H1 (cell line): ENCODE measurements around the gene CRYAB. TPM values are rescaled to one million over a fixed set of nuclear protein-coding genes. Genes with fewer than 3 reads are reported as not detected.

ENCODE experiments used
- CTCF ChIA-PET: fragments of 300-600 bp; sonication (Branson Sonifier 250); formaldehyde crosslinking; loops from one replicate; lab custom pipeline; 2021; ENCODE audit not compliant: partially characterized antibody; lab: Charles Lee
- POLR2A ChIA-PET: fragments of 300-600 bp; sonication (Branson Sonifier 250); formaldehyde crosslinking; loops from one replicate; lab custom pipeline; 2021; ENCODE audit warnings: inconsistent platforms; ENCODE audit not compliant: partially characterized antibody; lab: Charles Lee
- DNase-seq, 2 experiments: peaks; one replicate each; pipeline versions ENCODE4 v3.0.0 to v3.0.0-alpha.2; 2010 to 2022; ENCODE audit warnings: low spot score in 2 of 2, low read depth in 1 of 2, mixed read lengths in 1 of 2
- FAIRE-seq: peaks from 2 replicates; lab custom pipeline; 2011; peaks lifted over from hg19 to GRCh38; lab: Jason Lieb, UNC
- H2AFZ ChIP-seq: 2 replicates; pipeline ENCODE4 v1.8.1; 2012; ENCODE audit warnings: low read length, inconsistent platforms
- H2AK5ac ChIP-seq: 2 replicates; pipeline ENCODE4 v1.6.1; 2013; ENCODE audit warnings: low read depth, low read length
- H2BK120ac ChIP-seq: replicated peaks from 2 replicates; pipeline ENCODE3; 2013; ENCODE audit warnings: low read depth, low read length, inconsistent platforms
- H2BK12ac ChIP-seq: 2 replicates; pipeline ENCODE4 v1.6.1; 2013; ENCODE audit warnings: low read depth, low read length
- H2BK15ac ChIP-seq: 2 replicates; pipeline ENCODE4 v1.6.1; 2013; ENCODE audit warnings: low read length
- H2BK20ac ChIP-seq: 2 replicates; pipeline ENCODE4 v1.6.1; 2013; ENCODE audit warnings: low read length
- H2BK5ac ChIP-seq: 2 replicates; pipeline ENCODE4 v1.6.1; 2013; ENCODE audit warnings: low read depth, low read length
- H3K14ac ChIP-seq: 2 replicates; pipeline ENCODE4 v1.6.1; 2013; ENCODE audit warnings: inconsistent platforms; ENCODE audit not compliant: insufficient read length
- H3K18ac ChIP-seq: 2 replicates; pipeline ENCODE4 v1.6.1; 2013; ENCODE audit warnings: low read length; ENCODE audit errors: extremely low read depth
- H3K23ac ChIP-seq: 2 replicates; pipeline ENCODE4 v1.6.1; 2013; ENCODE audit warnings: inconsistent platforms; ENCODE audit not compliant: insufficient read length
- H3K23me2 ChIP-seq: 2 replicates; pipeline ENCODE4 v1.6.1; 2013; ENCODE audit warnings: low read depth, low read length
- H3K27ac ChIP-seq: 2 replicates; pipeline ENCODE4 v1.6.1; 2011; ENCODE audit warnings: low read depth, low read length, inconsistent platforms
- H3K27me3 ChIP-seq, 4 experiments: replicated peaks in 1 of 4; 1 replicate in 1 of 4; 2 replicates in 3 of 4; pipeline versions ENCODE4 v1.6.1 to v1.8.1; 2011 to 2013; ENCODE audit warnings: low read length in 3 of 4, mild to moderate bottlenecking in 3 of 4, inconsistent platforms in 2 of 4, mixed read lengths in 2 of 4, moderate library complexity in 1 of 4; ENCODE audit not compliant: control insufficient read depth in 3 of 4, insufficient read depth in 3 of 4; ENCODE audit errors: extremely low read depth in 1 of 4
- H3K36me3 ChIP-seq, 4 experiments: 2 replicates each; pipeline versions ENCODE4 v1.6.1 to v1.8.1; 2011 to 2013; ENCODE audit warnings: mild to moderate bottlenecking in 4 of 4, low read length in 3 of 4, moderate library complexity in 2 of 4, control low read depth in 1 of 4, inconsistent platforms in 1 of 4; ENCODE audit not compliant: insufficient read depth in 4 of 4, control insufficient read depth in 2 of 4
- H3K4ac ChIP-seq: replicated peaks from 2 replicates; pipeline ENCODE3; 2013; ENCODE audit warnings: low read length, low read depth, mixed read lengths, inconsistent platforms; ENCODE audit not compliant: insufficient read length
- H3K4me1 ChIP-seq, 4 experiments: replicated peaks in 1 of 4; 1 replicate in 1 of 4; 2 replicates in 3 of 4; pipeline versions ENCODE4 v1.6.1 to v1.8.1; 2011 to 2013; ENCODE audit warnings: low read length in 3 of 4, inconsistent platforms in 2 of 4, mixed read lengths in 1 of 4; ENCODE audit not compliant: insufficient read depth in 4 of 4, control insufficient read depth in 3 of 4
- H3K4me2 ChIP-seq, 2 experiments: 2 replicates each; pipeline versions ENCODE4 v1.6.1 to v1.8.1; 2011 to 2013; ENCODE audit warnings: low read depth in 2 of 2, low read length in 2 of 2, control low read depth in 1 of 2, inconsistent platforms in 1 of 2, mild to moderate bottlenecking in 1 of 2; ENCODE audit not compliant: insufficient read depth in 1 of 2
- H3K4me3 ChIP-seq, 4 experiments: fragments of 200-600, 300-600 bp in 1 of 4; sonication (generic), shearing (Covaris generic), sonication (Bioruptor Twin) in 1 of 4; 2 replicates each; pipeline versions ENCODE4 v1.5.1 to v1.8.1; 2011 to 2016; ENCODE audit warnings: low read length in 4 of 4, low read depth in 3 of 4, control low read depth in 2 of 4, inconsistent platforms in 2 of 4, mild to moderate bottlenecking in 2 of 4, mixed read lengths in 1 of 4, moderate library complexity in 1 of 4; ENCODE audit not compliant: insufficient read depth in 2 of 4; ENCODE audit errors: extremely low read depth in 1 of 4
- H3K56ac ChIP-seq: replicated peaks from 2 replicates; pipeline ENCODE3; 2013; ENCODE audit warnings: low read depth, mild to moderate bottlenecking, mixed read lengths, low read length, inconsistent platforms; ENCODE audit not compliant: insufficient read length
- H3K79me1 ChIP-seq: 2 replicates; pipeline ENCODE4 v1.6.1; 2013; ENCODE audit warnings: low read depth, low read length, control low read depth
- H3K79me2 ChIP-seq, 2 experiments: 2 replicates each; pipeline versions ENCODE4 v1.6.1 to v1.8.1; 2012 to 2013; ENCODE audit warnings: low read length in 2 of 2, mild to moderate bottlenecking in 2 of 2, inconsistent platforms in 1 of 2; ENCODE audit not compliant: insufficient read depth in 2 of 2, control insufficient read depth in 1 of 2
- H3K9ac ChIP-seq, 4 experiments: replicated peaks in 1 of 4; 1 replicate in 1 of 4; 2 replicates in 3 of 4; pipeline versions ENCODE4 v1.6.1 to v1.8.1; 2011 to 2013; ENCODE audit warnings: low read depth in 3 of 4, low read length in 3 of 4, control low read depth in 2 of 4, mild to moderate bottlenecking in 2 of 4, moderate library complexity in 2 of 4, inconsistent platforms in 1 of 4; ENCODE audit errors: extremely low read depth in 1 of 4
- H3K9me3 ChIP-seq, 2 experiments: 2 replicates each; pipeline versions ENCODE4 v1.6.1 to v1.8.1; 2012 to 2013; ENCODE audit warnings: mild to moderate bottlenecking in 2 of 2, moderate library complexity in 2 of 2, control low read depth in 1 of 2, inconsistent platforms in 1 of 2, low read depth in 1 of 2, low read length in 1 of 2, mixed read lengths in 1 of 2; ENCODE audit not compliant: insufficient read depth in 2 of 2
- H4K20me1 ChIP-seq, 2 experiments: replicated peaks in 1 of 2; 2 replicates each; pipeline versions ENCODE3 to v1.8.1; 2011 to 2013; ENCODE audit warnings: inconsistent platforms in 2 of 2, low read length in 2 of 2, mild to moderate bottlenecking in 1 of 2; ENCODE audit not compliant: insufficient read depth in 2 of 2, control insufficient read depth in 1 of 2
- H4K5ac ChIP-seq: 2 replicates; pipeline ENCODE4 v1.6.1; 2013; ENCODE audit warnings: low read length, low read depth, mixed read lengths, inconsistent platforms; ENCODE audit not compliant: insufficient read length
- H4K8ac ChIP-seq: 2 replicates; pipeline ENCODE4 v1.8.0; 2013; ENCODE audit warnings: mild to moderate bottlenecking, moderate library complexity, low read length, inconsistent platforms; ENCODE audit not compliant: insufficient read depth; ENCODE audit errors: extremely low read depth
- H4K91ac ChIP-seq: replicated peaks from 2 replicates; pipeline ENCODE3; 2013; ENCODE audit warnings: low read length, mixed read lengths, inconsistent platforms; ENCODE audit not compliant: insufficient read length
- CBX5 ChIP-seq: fragments of 300-800, 300-1000 bp; sonication (generic); IDR thresholded peaks from 2 replicates; pipeline ENCODE4 v1.7.1; 2016; ENCODE audit warnings: antibody characterized with exemption, low read length, low read depth
- CHD1 ChIP-seq: IDR thresholded peaks from 2 replicates; pipeline ENCODE4 v1.6.1; 2012; ENCODE audit warnings: low read depth, low read length, improper control_type of control experiment
- CTCF ChIP-seq, 3 experiments: IDR thresholded peaks; 1 replicate in 2 of 3; 2 replicates in 1 of 3; pipeline versions ENCODE4 v1.5.1 to v1.6.1; 2011; ENCODE audit warnings: low read length in 3 of 3, mild to moderate bottlenecking in 3 of 3, inconsistent platforms in 2 of 3, low read depth in 1 of 3, moderate library complexity in 1 of 3; ENCODE audit not compliant: insufficient read depth in 1 of 3; ENCODE audit errors: control extremely low read depth in 1 of 3
- JUN ChIP-seq: IDR thresholded peaks from 2 replicates; pipeline ENCODE4 v1.6.1; 2011; ENCODE audit warnings: low read depth, mild to moderate bottlenecking, improper control_type of control experiment, low read length
- KDM4A ChIP-seq: IDR thresholded peaks from one replicate; pipeline ENCODE4 v1.7.1; 2012; ENCODE audit warnings: low read depth, mild to moderate bottlenecking, moderate library complexity, low read length, inconsistent platforms; ENCODE audit not compliant: severe bottlenecking
- MAFK ChIP-seq: IDR thresholded peaks from 2 replicates; pipeline ENCODE4 v1.6.1; 2012; ENCODE audit warnings: low read depth, mild to moderate bottlenecking, improper control_type of control experiment, low read length
- NRF1 ChIP-seq: IDR thresholded peaks from 2 replicates; pipeline ENCODE4 v1.6.1; 2011; ENCODE audit warnings: mild to moderate bottlenecking, low read depth, low read length, improper control_type of control experiment
- RXRA ChIP-seq: IDR thresholded peaks from 2 replicates; pipeline ENCODE4 v1.6.1; 2011; ENCODE audit warnings: low read depth, mild to moderate bottlenecking, low read length, moderate library complexity; ENCODE audit not compliant: insufficient read depth
- SAP30 ChIP-seq: fragments of 300-600 bp; sonication (generic); IDR thresholded peaks from 2 replicates; pipeline ENCODE4 v1.7.1; 2012; ENCODE audit warnings: low read length, moderate library complexity, mild to moderate bottlenecking, inconsistent platforms; ENCODE audit not compliant: insufficient read depth, insufficient replicate concordance
- TBP ChIP-seq: IDR thresholded peaks from 2 replicates; pipeline ENCODE4 v1.6.1; 2011; ENCODE audit warnings: low read depth, low read length, improper control_type of control experiment
- ZNF274 ChIP-seq: IDR thresholded peaks from 2 replicates; pipeline ENCODE4 v1.7.0; 2012; ENCODE audit warnings: low read length, borderline replicate concordance; ENCODE audit errors: extremely low read depth
- WGBS, 2 experiments: shearing (Covaris generic) in 1 of 2; methylation state at CpG; one replicate each; pipeline versions ENCODE4 v1.1.6 to v1.1.7; 2013 to 2015; ENCODE audit warnings: low lambda C conversion rate in 2 of 2, mixed read lengths in 2 of 2, inconsistent platforms in 1 of 2, low coverage in 1 of 2, missing lambda C conversion rate in 1 of 2; ENCODE audit not compliant: insufficient replicate concordance in 2 of 2, insufficient coverage in 1 of 2, insufficient read length in 1 of 2; ENCODE audit errors: extremely low coverage in 1 of 2, missing lambda C conversion rate in 1 of 2; 5-methylcytosine and 5-hydroxymethylcytosine counted together
- polyA plus RNA-seq, 7 experiments: library from polyadenylated mRNA; depleted of rRNA in 3 of 7; stranded (reverse) in 5 of 7; unstranded in 2 of 7; fragments of >200 nt in 5 of 7; fragments of 200-250 nt in 2 of 7; gene quantifications; 1 replicate in 5 of 7; 2 replicates in 1 of 7; 4 replicates in 1 of 7; pipeline versions ENCODE4 v1.2.1 to v1.2.3, GENCODE V29; 2011 to 2013; ENCODE audit warnings: missing spikeins in 2 of 7, mixed read lengths in 2 of 7
- total RNA-seq: library from RNA; stranded (reverse); fragmentation: NEBNext Ultra II Directional; extraction: Animal tissue kit (Norgen Biotek cat#: 25700); gene quantifications from 2 replicates; pipeline ENCODE4 v1.2.1, GENCODE V29; 2021

CRYAB gene
- total and polyA plus RNA-seq, 2 of the 8 experiments (the other 6 are each of a cell fraction or from before 2014, with no cell fraction given), result 1.9 to 2.0 TPM

- peaks cover 0 to 5% of the 10 kb centered on the region in 2 experiments; a peak in 2 of 4 replicates for H3K79me2 ChIP-seq
- FAIRE-seq (no peak), DNase-seq (peak in 1 of 2 experiments; percentile 86)
- H3K36me3 ChIP-seq, result no peaks in the 10 kb centered on the region
- no peak overlapping the region for H3K56ac ChIP-seq
- peak overlapping the region; percentile 51; the same call in 1 of the 2 replicates for H2BK12ac ChIP-seq
- H2BK120ac ChIP-seq, result no peak overlapping the region
- no peak overlapping the region for H3K14ac ChIP-seq
- peak overlapping the region; percentile 38 for H4K5ac ChIP-seq
- H3K4me3 ChIP-seq, result peak overlapping the region; percentile 54 to 91 (median 64)
- peak overlapping the region; percentile 91 for H4K8ac ChIP-seq
- H3K27ac ChIP-seq, result no peak overlapping the region
- 10% methylated on average over 6 of the region's 9 CpGs; no CpG with 5 or more reads in 1 of the 2 experiments for WGBS, 2 experiments
- peaks cover 12 to 22% (median 12%) of the 10 kb centered on the region in 4 experiments for H3K4me1 ChIP-seq
- peak overlapping the region in 2 of 4 experiments; percentile 47 to 76; a peak in 3 of 7 replicates for H3K9ac ChIP-seq
- no peak overlapping the region for H3K23ac ChIP-seq
- H4K91ac ChIP-seq, result peak overlapping the region; percentile 84
- peak overlapping the region; percentile 61; the same call in 1 of the 2 replicates for H2BK5ac ChIP-seq
- no peaks in the 10 kb centered on the region for H3K9me3 ChIP-seq
- 0 out of 2 replicates have a peak overlapping the region, but pooled peaks have one; percentile 0 for H2AK5ac ChIP-seq
- peak overlapping the region; percentile 2 for H3K4ac ChIP-seq
- no peaks in the 10 kb centered on the region for H4K20me1 ChIP-seq
- H3K79me1 ChIP-seq, result no peaks in the 10 kb centered on the region
- H2AFZ ChIP-seq, result 0 out of 2 replicates have a peak overlapping the region, but pooled peaks have one; percentile 28
- peak overlapping the region; percentile 77 to 95 for H3K4me2 ChIP-seq
- POLR2A ChIA-PET, result interaction anchor here (0.8 to 3.1 kb wide), 13 partner anchors 9 to 72 kb away, joined by 3 to 22 read pairs (median 3); partner anchors contain the start of gene C11orf52
- no peak overlapping the region for H2BK20ac ChIP-seq
- H3K23me2 ChIP-seq, result peaks cover 10% of the 10 kb centered on the region
- CTCF ChIA-PET, result interaction anchor here (0.6 to 25.5 kb wide), 13 partner anchors 8 to 88 kb away, joined by 3 to 565 read pairs (median 4); partner anchors contain the start of gene DLAT
- H3K18ac ChIP-seq, result peak overlapping the region; percentile 93
- no peak overlapping the region; the same call in 1 of the 2 replicates for H2BK15ac ChIP-seq
- H3K27me3 ChIP-seq, result no peaks in the 10 kb centered on the region
- TF ChIP-seq RXRA, result no peak
- peak; percentile 31 for TF ChIP-seq KDM4A
- no peak for TF ChIP-seq ZNF274
- TF ChIP-seq CTCF (IDR thresholded peaks at IDR 0.05; ENCODE audit: control extremely low read depth in 1 of 3, insufficient read depth in 1 of 3, low read depth in 1 of 3, low read length in 3 of 3), result no peak
- no peak for TF ChIP-seq SAP30
- no peak for TF ChIP-seq CBX5
- TF ChIP-seq CHD1, result no peak
- no peak for TF ChIP-seq NRF1
- no peak for TF ChIP-seq TBP
- no peak for TF ChIP-seq MAFK
- no peak for TF ChIP-seq JUN
These were observed 25.8 kb upstream of the CRYAB start for GRCh38 chr11:111937461-111937769.
